H1 (cell line): ENCODE measurements around the gene TOP3B. TPM values are rescaled to one million over a fixed set of nuclear protein-coding genes. Genes with fewer than 3 reads are reported as not detected.

Experiments used
- BRCA1 ChIP-seq: IDR thresholded peaks from 2 replicates; pipeline ENCODE4 v1.6.1; 2012; ENCODE audit warnings: low read depth, low read length, improper control_type of control experiment
- CEBPB ChIP-seq: IDR thresholded peaks from 2 replicates; pipeline ENCODE4 v1.6.1; 2012; ENCODE audit warnings: low read depth, low read length
- CHD2 ChIP-seq: IDR thresholded peaks from 2 replicates; pipeline ENCODE4 v1.6.1; 2012; ENCODE audit warnings: low read length, improper control_type of control experiment
- SIX5 ChIP-seq: IDR thresholded peaks from 2 replicates; pipeline ENCODE4 v1.6.1; 2011; ENCODE audit warnings: mild to moderate bottlenecking, low read depth, low read length
- ZNF274 ChIP-seq: IDR thresholded peaks from 2 replicates; pipeline ENCODE4 v1.7.0; 2012; ENCODE audit warnings: low read length, borderline replicate concordance; ENCODE audit errors: extremely low read depth
- polyA plus RNA-seq, 7 experiments: library from polyadenylated mRNA; depleted of rRNA in 3 of 7; stranded (reverse) in 5 of 7; unstranded in 2 of 7; fragments of >200 nt in 5 of 7; fragments of 200-250 nt in 2 of 7; gene quantifications; 1 replicate in 5 of 7; 2 replicates in 1 of 7; 4 replicates in 1 of 7; pipeline versions ENCODE4 v1.2.1 to v1.2.3, GENCODE V29; 2011 to 2013; ENCODE audit warnings: missing spikeins in 2 of 7, mixed read lengths in 2 of 7
- total RNA-seq: library from RNA; stranded (reverse); fragmentation: NEBNext Ultra II Directional; extraction: Animal tissue kit (Norgen Biotek cat#: 25700); gene quantifications from 2 replicates; pipeline ENCODE4 v1.2.1, GENCODE V29; 2021

Gene TOP3B
- total and polyA plus RNA-seq, 2 of the 8 experiments (the other 6 are each of a cell fraction or from before 2014, with no cell fraction given) = 30.4 to 52.8 TPM

- TF ChIP-seq CHD2 (no peak), CEBPB (no peak), SIX5 (no peak), ZNF274 (no peak), BRCA1 (no peak)
These were observed 20.6 kb upstream of the TOP3B start (continued) for GRCh38 chr22:22003233-22003632.
